Gastroesophageal sphincter (tissue), 2 donors: Measurements from ENCODE around the gene SCT.

Experiments
- POLR2A ChIP-seq, 2 donors: fragments of 450-650 bp; IDR thresholded peaks; one replicate each; pipeline ENCODE4 v1.6.1; 2017; ENCODE audit warnings: antibody characterized with exemption in 2 of 2, mild to moderate bottlenecking in 2 of 2, moderate library complexity in 1 of 2
- POLR2AphosphoS5 ChIP-seq: sonication (generic); formaldehyde crosslinking; IDR thresholded peaks from one replicate; pipeline ENCODE4 v1.6.1; 2017; ENCODE audit warnings: antibody characterized with exemption

DNA sequence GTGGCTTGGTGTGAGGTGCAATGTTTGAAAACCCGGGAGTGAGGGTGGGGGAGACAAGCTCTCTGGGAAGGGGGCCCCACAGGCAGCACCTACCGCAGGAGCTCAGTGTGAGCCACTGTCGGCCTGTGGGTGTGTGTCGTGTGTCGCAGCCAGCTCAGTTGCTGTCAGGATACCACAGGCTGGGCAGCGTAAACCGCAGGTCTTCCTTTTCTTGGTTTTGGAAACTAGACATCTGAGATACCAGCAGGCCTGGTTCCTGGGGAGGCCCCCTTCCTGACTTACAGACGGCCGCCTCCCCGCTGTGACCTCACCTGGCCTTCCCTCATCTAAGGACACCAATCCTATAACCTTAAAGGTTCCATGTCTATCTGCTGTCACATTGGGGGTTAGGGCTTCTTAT is 30.6 kb downstream of the SCT start:
- TF ChIP-seq POLR2AphosphoS5 (no peak), POLR2A (IDR thresholded peaks at IDR 0.05) (no peak)
